GM04504 (cell line): ENCODE data around the gene TULP1.
A peak's percentile ranks its signal among the peaks of the same experiment; 100 is the strongest.

Source experiments
- DNase-seq: peaks from one replicate; pipeline ENCODE4 v3.0.0-alpha.2; 2012; ENCODE audit warnings: low read depth

Gene TULP1

GRCh38 chr6:35483893-35484645 is 28.6 kb downstream of the TULP1 start:
- DNase-seq, result no peak

DNA sequence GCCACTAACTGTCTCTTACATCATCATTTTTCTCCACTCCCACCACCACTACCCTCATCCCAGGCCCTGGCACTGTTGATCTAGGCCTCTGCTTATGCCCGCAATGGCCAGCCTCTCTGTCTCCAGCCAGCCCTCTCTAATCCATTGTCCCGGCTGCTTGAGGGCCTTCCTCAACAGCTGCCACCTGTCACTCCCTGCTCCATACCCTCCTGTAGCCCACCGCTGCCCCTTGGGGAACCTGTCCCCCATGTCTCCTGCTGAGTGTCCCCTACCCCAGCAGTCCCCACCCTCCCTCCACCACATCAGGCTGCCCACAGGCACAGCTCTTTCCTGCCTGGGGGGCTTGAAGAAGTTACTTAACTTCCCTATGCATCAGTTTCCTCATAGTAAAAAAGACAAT is 29.2 kb downstream of the TULP1 start:
- no peak for DNase-seq

- DNase-seq, result no peak
Observed at GRCh38 chr6:35483062-35483461, 29.6 kb downstream of the TULP1 start.

- no peak for DNase-seq
Observed at GRCh38 chr6:35481226-35481625, 31.5 kb downstream of the TULP1 start.

DNA sequence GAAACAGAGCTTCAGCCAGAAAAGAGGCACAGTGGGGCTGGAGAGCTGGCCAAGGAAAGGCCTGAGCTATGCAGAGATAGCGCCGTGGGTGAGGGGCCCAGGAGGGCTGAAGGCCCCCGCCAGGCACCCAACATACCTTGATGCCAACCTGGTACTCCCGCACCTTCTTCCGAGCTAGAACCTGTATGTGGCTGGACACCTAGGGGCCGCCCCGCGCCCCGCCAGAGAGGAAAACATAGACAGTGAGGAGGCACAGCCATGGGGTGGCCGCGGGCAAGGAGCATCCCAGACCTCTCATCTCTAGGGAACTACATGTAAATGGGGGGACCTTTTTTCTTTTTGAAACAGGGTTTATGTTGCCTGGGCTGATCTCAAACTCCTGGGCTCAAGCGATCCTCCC is 32.5 kb downstream of the TULP1 start:
- no peak for DNase-seq

DNA sequence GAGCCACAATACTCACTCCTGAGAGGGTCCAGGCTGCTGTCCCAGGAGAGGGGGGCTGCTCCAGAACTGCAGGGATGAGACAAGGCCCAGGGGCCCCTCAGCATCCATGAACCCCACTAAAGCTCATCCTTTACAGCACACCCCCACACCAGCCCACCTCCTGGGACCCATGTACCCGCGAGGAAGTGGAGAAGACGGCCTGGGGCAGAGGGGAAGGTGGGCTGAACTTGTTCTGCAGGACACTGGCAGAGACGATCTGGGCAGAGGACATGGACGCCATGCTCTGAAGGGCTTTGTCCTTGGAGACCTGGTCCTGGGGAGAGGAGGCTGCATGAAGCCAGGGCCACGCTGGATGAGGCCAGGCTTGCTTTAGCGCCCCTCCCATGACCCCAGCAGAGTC is 34.4 kb downstream of the TULP1 start:
- no peak for DNase-seq

DNA sequence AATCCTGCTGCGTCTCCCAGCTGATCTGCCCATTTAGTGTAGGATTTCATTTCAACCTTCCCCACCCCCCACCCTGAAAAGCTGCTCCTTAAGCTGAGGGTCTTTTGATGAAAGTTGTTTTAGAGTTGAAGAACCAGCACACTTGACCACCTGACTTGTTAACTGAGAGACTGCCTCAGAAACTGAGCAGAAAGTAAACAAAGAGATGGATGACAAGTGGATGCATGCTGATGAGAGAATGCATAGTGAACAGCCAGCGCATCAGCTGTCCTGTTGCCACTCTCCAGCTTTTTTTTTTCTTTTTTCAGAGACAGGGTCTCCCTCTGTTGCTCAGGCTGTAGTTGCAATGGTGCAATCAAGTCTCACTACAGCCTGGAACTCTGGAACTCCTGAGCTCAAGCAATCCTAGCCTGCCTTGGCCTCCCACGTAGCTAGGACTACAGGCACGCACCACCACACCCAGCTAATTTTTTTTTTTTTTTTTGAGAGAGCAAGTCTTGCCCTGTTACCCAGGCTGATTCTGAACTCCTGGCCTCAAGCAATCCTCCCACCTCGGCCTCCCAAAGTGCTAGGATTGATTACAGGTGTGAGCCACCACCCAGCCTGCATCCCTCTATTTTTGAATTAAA is 35.0 kb downstream of the TULP1 start:
- DNase-seq, result no peak

DNA sequence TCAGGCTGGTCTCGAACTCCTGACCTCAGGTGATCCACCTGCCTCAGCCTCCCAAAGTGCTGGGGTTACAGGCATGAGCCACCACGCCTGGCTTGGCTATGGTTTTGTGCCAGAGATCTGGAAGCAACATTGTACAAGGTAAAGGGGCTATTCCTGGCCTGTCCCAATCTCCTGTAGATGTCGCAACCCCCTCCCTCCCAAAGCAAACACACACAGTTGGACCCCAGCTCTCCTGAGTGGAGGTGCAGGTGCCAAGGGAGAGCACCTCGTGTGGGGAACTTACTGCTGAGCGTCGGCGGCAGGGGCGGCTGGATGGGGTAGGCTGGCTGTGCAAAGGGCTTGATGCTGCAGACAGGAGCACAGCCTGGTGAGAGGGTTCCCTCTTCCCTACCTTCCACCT is 35.7 kb downstream of the TULP1 start:
- no peak for DNase-seq

GRCh38 chr6:35476004-35476403 is 36.7 kb downstream of the TULP1 start:
- DNase-seq, result no peak

- no peak for DNase-seq
Observed at GRCh38 chr6:35475573-35475972, 37.1 kb downstream of the TULP1 start.

DNA sequence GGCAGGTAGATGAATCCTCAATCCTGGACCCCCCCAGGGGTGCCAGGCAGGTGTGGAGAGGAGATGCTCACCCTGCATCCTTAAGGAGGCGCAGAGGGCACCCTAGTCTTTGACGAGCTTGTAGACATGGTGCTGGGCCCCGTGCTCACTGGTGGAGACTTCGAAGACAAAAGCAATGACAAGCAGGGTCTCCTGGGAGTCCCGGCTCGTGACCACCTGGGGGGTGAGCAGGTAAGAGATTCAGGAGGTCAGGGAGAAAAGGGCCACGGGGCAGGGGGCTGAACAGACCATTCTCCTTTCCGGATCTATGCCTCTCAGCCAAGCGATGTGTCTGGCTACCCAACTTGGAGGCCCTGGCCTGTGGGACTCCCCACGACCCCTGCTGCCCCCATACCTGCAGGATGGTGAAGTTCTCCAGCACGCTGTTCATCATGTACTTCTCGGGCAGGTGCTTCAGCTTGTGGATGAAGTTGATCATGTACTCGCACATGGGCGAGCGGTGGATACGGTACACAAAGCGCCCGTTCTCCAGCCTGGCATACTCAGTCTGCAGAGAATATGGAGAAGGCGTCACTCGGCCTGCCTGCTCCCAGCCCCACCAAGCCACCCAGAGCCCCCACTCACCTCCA is 37.6 kb downstream of the TULP1 start:
- DNase-seq, result no peak

DNA sequence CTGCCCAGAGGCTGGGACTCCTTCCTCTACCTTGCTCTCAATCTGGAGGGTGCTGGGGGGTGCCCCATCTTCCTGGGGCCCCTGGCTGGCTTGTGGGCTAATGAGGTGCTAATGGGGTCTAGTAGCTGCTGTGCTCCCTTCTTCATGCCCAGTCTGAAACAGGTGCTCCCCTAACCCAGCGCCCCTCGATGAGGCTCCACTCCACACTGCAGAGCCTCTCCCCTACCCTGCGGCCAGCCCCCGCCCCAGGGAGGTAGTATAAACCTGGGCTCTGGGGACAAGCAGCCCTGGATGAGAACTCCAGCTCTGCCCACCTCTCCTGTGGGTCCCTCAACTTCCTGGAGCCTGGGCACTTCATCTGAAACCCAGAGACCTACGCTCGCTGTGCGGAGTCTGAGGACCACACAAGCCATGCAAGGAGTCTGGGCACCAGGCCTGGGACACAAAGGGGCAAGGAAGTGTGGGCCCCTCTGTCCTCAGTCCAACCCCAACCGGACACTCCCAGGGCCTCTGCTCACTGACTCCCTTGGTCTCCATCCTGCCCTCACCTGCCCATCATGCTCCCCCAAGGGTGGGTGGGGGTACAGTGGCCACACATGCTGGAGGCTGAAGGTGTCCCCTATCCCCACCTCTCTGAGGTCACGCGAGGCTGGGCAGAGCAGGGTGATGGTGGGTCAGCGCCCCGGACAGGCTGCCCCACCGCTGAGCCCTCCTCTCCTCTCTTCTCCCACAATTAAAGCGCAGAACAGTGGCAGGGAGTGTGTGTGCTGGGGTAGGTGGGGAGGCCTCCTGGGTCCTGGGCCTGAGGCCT is 38.4 kb downstream of the TULP1 start:
- no peak for DNase-seq

GRCh38 chr6:35473850-35474130 is 38.9 kb downstream of the TULP1 start:
- DNase-seq, result no peak

GRCh38 chr6:35473075-35473849 is 39.4 kb downstream of the TULP1 start:
- DNase-seq, result no peak

DNA sequence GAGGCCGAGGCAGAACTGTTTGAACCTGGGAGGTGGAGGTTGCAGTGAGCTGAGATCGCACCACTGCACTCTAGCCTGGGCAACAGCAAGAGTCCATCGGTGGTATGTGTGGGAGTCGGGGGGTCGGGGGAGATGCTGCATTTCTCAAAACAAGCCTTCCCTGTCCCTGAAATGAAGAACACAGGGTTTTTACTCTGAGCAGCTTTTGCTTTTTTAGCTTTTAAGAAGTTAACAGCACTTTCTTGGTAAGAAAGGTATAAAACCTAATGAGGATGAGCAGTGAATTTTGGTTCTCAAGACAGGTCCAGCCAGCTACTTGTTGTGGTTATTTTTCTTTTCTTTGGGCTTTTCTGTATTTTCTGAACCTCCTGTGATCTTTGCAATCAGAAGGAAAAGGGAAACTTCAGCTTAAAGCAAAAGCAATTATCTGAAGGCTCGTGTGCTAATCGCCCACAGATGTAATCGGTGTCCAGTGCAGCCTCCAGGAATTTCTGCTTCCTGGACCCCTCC is 40.8 kb downstream of the TULP1 start:
- no peak for DNase-seq

GRCh38 chr6:35470663-35471120 is 42.0 kb downstream of the TULP1 start:
- no peak for DNase-seq

DNA sequence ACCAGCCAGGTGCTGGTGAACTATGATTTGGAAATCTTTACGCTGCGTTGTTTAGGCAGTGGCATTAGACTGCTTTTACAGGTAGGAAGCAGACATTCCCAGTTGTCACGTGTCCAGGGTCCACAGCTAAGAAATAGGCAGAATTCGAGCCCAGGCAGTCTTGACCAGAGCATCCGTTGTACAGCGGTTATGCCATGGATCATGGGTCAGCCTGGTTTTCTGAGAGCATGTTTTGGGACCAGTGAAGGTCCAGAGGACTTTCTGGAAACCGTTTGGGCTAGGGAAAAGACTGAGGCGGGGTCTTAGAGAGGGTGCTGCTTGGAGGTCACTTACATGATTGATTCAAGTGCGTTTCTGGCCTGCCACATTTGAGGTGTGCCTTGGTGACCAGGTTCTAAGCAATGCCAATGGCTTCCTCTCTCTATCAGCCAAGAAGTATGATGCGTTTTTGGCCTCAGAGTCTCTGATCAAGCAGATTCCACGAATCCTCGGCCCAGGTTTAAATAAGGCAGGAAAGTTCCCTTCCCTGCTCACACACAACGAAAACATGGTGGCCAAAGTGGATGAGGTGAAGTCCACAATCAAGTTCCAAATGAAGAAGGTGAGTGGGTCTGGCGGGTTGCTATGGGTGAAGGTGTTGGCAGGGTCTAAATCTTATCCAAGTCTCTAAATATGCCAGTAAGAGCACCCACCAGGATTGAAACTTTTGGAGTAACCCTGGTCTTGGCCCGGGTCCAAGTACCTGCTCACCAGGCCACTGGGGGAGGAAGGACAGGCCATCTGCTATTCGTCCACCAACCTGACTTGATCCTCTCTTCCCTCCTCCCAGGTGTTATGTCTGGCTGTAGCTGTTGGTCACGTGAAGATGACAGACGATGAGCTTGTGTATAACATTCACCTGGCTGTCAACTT is 42.7 kb downstream of the TULP1 start:
- no peak for DNase-seq

DNA sequence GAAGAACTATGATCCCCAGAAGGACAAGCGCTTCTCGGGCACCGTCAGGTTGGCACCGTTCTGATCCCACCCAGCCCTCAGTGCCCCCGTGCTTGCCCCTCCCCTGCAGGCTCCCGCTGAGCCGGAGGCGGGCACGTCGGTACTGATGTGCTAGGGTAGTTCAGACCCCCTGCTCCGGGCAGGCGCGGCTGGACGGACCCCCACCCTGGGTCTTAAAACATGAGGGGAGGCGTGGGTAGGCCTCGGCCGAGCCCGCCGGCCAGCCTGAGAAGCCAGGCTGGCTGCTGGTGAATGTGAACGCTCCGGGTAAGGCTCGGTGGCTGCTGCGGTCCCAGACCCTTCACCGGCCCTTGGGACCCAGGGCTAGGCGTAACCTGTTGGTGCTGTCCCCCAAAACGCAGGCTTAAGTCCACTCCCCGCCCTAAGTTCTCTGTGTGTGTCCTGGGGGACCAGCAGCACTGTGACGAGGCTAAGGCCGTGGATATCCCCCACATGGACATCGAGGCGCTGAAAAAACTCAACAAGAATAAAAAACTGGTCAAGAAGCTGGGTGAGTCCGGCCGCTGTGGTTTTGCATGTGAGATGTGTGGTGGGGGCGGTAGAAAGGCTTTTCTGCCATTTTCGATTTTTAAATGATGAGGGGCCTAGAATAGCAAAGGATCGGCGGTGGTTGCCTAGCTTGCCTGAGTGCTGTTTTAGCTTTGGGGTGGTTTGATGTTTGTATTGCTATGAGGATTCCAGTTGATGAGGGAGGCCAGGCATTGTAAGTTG is 43.5 kb downstream of the TULP1 start:
- no peak for DNase-seq

DNA sequence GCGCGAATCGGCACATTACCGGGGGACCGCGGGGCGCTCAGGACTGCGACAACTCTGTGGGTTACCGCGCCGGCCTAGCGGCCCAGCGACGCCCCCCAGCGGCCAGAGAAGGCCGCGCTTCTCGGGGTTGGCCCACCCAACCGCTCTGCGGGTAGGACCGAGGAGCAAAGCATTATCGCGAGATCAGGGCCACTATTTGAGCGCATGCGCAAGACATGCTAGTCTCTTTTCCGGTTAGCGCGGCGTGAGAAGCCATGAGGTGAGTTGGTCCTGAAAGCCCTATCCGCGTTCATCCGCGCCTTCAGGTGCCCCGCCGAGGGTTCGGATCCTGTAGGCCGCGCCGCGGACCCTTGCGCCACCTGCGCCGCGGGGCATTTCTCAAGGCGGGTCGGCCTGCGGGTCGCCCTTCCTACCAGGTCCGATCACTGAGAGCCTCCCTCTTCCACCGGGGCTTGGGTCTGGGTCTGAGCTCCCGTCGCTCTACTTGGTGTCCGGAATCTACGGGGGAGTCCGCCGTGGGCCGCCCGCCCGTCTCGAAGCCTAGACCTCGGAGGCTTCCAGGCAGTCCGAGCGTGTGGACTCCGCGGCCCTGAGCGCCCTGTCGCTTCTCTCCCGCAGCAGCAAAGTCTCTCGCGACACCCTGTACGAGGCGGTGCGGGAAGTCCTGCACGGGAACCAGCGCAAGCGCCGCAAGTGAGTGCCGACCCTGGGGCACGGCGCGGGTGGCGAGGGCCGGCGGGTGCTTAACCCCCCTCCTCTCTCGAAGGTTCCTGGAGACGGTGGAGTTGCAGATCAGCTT is 44.3 kb downstream of the TULP1 start, which contains the start of gene RPL10A:
Gene RPL10A (plus strand): TSS at position 221 of the 799 bp plus-strand sequence. CDS start 34 bp downstream, at position 255.
- peak; percentile 94 for DNase-seq
